ENCODE data around the gene IGSF3. TPM values are rescaled to one million over a fixed set of nuclear protein-coding genes. Genes with fewer than 3 reads are reported as not detected.

Gene IGSF3
- total and polyA plus RNA-seq, 2 experiments from 2014 or later, result 7.3 to 37.8 TPM

DNA sequence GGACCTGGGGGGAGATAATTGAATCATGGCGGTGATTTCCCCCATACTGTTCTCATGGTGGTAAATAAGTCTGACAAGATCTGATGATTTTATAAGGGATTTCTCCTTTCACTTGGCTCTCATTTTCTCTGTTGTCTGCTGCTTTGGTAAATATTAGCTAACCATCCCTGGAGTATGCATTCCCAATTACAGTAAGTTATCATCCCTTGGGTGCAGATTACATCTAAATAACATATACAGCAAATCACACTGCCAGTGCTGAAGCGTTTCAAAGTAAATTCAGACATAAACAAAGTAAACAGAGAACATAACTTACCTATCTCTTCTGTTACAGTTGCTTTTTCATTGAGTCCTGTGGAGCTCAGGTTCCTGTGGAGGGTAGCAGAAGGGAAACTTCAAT is 38.6 kb upstream of the IGSF3 start:
- no peak for TF ChIP-seq ZNF114 (CRISPR knock-in tag; IDR thresholded peaks at IDR 0.05)
- TF ChIP-seq CREB1 (CRISPR knock-in tag; IDR thresholded peaks at IDR 0.05; ENCODE audit: low read depth), result no peak
- no peak for TF ChIP-seq ZNF462 (CRISPR knock-in tag; IDR thresholded peaks at IDR 0.05)
- TF ChIP-seq ZNF331 (CRISPR knock-in tag; IDR thresholded peaks at IDR 0.05; ENCODE audit: low read depth), result no peak
- no peak for TF ChIP-seq POLR2AphosphoS5 (IDR thresholded peaks at IDR 0.05; ENCODE audit: low read depth)
- no peak for TF ChIP-seq JUNB (IDR thresholded peaks at IDR 0.05; ENCODE audit: unreplicated experiment)
- no peak for TF ChIP-seq NANOG (IDR thresholded peaks at IDR 0.05; ENCODE audit: borderline replicate concordance)
- no peak for TF ChIP-seq EZH2phosphoT487 (IDR thresholded peaks at IDR 0.05; ENCODE audit: unreplicated experiment)
- TF ChIP-seq, protein P1, sequence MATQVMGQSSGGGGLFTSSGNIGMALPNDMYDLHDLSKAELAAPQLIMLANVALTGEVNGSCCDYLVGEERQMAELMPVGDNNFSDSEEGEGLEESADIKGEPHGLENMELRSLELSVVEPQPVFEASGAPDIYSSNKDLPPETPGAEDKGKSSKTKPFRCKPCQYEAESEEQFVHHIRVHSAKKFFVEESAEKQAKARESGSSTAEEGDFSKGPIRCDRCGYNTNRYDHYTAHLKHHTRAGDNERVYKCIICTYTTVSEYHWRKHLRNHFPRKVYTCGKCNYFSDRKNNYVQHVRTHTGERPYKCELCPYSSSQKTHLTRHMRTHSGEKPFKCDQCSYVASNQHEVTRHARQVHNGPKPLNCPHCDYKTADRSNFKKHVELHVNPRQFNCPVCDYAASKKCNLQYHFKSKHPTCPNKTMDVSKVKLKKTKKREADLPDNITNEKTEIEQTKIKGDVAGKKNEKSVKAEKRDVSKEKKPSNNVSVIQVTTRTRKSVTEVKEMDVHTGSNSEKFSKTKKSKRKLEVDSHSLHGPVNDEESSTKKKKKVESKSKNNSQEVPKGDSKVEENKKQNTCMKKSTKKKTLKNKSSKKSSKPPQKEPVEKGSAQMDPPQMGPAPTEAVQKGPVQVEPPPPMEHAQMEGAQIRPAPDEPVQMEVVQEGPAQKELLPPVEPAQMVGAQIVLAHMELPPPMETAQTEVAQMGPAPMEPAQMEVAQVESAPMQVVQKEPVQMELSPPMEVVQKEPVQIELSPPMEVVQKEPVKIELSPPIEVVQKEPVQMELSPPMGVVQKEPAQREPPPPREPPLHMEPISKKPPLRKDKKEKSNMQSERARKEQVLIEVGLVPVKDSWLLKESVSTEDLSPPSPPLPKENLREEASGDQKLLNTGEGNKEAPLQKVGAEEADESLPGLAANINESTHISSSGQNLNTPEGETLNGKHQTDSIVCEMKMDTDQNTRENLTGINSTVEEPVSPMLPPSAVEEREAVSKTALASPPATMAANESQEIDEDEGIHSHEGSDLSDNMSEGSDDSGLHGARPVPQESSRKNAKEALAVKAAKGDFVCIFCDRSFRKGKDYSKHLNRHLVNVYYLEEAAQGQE (IDR thresholded peaks at IDR 0.05; ENCODE audit: unreplicated experiment), result no peak
- TF ChIP-seq, protein P2, sequence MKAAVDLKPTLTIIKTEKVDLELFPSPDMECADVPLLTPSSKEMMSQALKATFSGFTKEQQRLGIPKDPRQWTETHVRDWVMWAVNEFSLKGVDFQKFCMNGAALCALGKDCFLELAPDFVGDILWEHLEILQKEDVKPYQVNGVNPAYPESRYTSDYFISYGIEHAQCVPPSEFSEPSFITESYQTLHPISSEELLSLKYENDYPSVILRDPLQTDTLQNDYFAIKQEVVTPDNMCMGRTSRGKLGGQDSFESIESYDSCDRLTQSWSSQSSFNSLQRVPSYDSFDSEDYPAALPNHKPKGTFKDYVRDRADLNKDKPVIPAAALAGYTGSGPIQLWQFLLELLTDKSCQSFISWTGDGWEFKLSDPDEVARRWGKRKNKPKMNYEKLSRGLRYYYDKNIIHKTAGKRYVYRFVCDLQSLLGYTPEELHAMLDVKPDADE (IDR thresholded peaks at IDR 0.05), result no peak
- TF ChIP-seq STAT1 (IDR thresholded peaks at IDR 0.05; ENCODE audit: unreplicated experiment), result no peak
- TF ChIP-seq, protein P3, sequence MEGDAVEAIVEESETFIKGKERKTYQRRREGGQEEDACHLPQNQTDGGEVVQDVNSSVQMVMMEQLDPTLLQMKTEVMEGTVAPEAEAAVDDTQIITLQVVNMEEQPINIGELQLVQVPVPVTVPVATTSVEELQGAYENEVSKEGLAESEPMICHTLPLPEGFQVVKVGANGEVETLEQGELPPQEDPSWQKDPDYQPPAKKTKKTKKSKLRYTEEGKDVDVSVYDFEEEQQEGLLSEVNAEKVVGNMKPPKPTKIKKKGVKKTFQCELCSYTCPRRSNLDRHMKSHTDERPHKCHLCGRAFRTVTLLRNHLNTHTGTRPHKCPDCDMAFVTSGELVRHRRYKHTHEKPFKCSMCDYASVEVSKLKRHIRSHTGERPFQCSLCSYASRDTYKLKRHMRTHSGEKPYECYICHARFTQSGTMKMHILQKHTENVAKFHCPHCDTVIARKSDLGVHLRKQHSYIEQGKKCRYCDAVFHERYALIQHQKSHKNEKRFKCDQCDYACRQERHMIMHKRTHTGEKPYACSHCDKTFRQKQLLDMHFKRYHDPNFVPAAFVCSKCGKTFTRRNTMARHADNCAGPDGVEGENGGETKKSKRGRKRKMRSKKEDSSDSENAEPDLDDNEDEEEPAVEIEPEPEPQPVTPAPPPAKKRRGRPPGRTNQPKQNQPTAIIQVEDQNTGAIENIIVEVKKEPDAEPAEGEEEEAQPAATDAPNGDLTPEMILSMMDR (conservative IDR thresholded peaks at IDR 0.05; ENCODE audit: low read depth in 2 of 2), result no peak
- TF ChIP-seq EZH2 (IDR thresholded peaks at IDR 0.05; ENCODE audit: low read depth, unreplicated experiment), result no peak
- Mint-ChIP-seq H3K27me3 (ENCODE audit: insufficient read depth, low read depth, poor library complexity) (peaks cover 5% of the 10 kb centered on the region), H3K4me1 (peaks cover 16% of the 10 kb centered on the region), H3K4me3 (no peak overlapping the region), H3K36me3 (ENCODE audit: low read depth) (peaks cover 8% of the 10 kb centered on the region), H3K9me3 (peaks cover 20% of the 10 kb centered on the region), H3K27ac (no peak overlapping the region)
- ATAC-seq, result no peak
- no peaks in the 10 kb centered on the region for H3F3A ChIP-seq (replicated peaks; ENCODE audit: low read depth)
- no peaks in the 10 kb centered on the region for H3K36me3 ChIP-seq (ENCODE audit: insufficient read depth)
- peaks cover 5% of the 10 kb centered on the region; the same call in 1 of the 2 replicates for H3K4me1 ChIP-seq (ENCODE audit: insufficient read depth)
- H3K9me2 ChIP-seq (ENCODE audit: insufficient read depth), result no peaks in the 10 kb centered on the region
- no peak overlapping the region for H2AFZ ChIP-seq
- H3K79me2 ChIP-seq (replicated peaks; ENCODE audit: insufficient read depth), result no peaks in the 10 kb centered on the region
- H4K20me1 ChIP-seq (replicated peaks; ENCODE audit: insufficient read depth), result no peaks in the 10 kb centered on the region
- H3K27me3 ChIP-seq (ENCODE audit: insufficient read depth), result no peaks in the 10 kb centered on the region
- no peak overlapping the region for H3K27ac ChIP-seq (ENCODE audit: low read depth)
- no peak overlapping the region for H3K4me2 ChIP-seq
- DNase-seq (ENCODE audit: low spot score), result no peak
- no peak overlapping the region for H3K4me3 ChIP-seq
